ENCODE data around the gene RNF138.
"Not testable (repeated sequence)": the region's sequence is repeated elsewhere in the genome, so short reads cannot be mapped to it uniquely, and the experiment has no call there.

Gene RNF138

GRCh38 chr18:32175265-32175664, 83.6 kb downstream of the RNF138 start:
- DNase-seq (ENCODE audit: low spot score), result no peak

GRCh38 chr18:32176745-32177144, 85.1 kb downstream of the RNF138 start:
- not testable (repeated sequence) for DNase-seq (ENCODE audit: low spot score)

GRCh38 chr18:32177530-32177929, 85.9 kb downstream of the RNF138 start:
- no peak for DNase-seq (ENCODE audit: low spot score)

Measured in activated CD4-positive, alpha-beta T cell treated with anti-CD3 and anti-CD28 coated beads, Interleukin-2, Interleukin-4, amounts not matched to agents 100 ng/mL and 50 ng/mL, durations not matched to agents 16 hours and 8 hours (primary cell).